GM12878 (cell line): ENCODE measurements around the gene ELANE. TPM values are rescaled to one million over a fixed set of nuclear protein-coding genes. Genes with fewer than 3 reads are reported as not detected.

ENCODE experiments used
- ATAC-seq: fragments of 200-7000 bp; cut with Tn5 transposase; 3 replicates; pipeline ENCODE4 v1.9.1; 2020; ENCODE audit warnings: mild to moderate bottlenecking, moderate library complexity
- BruUV-seq: library from RNA; stranded (reverse); fragments of 400-500 nt; replicated peaks from 2 replicates; lab custom pipeline; 2021; lab: Mats Ljungman, UMichigan
- CTCF ChIA-PET: fragments of 300-600 bp; sonication (Branson Sonifier 250); formaldehyde crosslinking; extraction: SDS; loops from one replicate; lab custom pipeline; 2021; ENCODE audit warnings: inconsistent platforms; lab: Yijun Ruan, JAX
- POLR2A ChIA-PET: fragments of 350-600 bp; formaldehyde crosslinking; extraction: SDS; loops from one replicate; lab custom pipeline; 2021; ENCODE audit warnings: inconsistent platforms; lab: Charles Lee
- RAD21 ChIA-PET: fragments of 300-600 bp; sonication (Branson Sonifier 250); formaldehyde crosslinking; loops from one replicate; lab custom pipeline; 2023; ENCODE audit warnings: antibody characterized with exemption; ENCODE audit not compliant: unreplicated experiment; lab: Charles Lee
- SMC1A ChIA-PET: fragments of 300-600 bp; sonication (Branson Sonifier 250); formaldehyde crosslinking; loops from one replicate; lab custom pipeline; 2023; ENCODE audit not compliant: unreplicated experiment, uncharacterized antibody; lab: Charles Lee
- DNase-seq: peaks from one replicate; pipeline ENCODE4 v3.0.0-alpha.2; 2011; ENCODE audit warnings: low read depth, low spot score
- FAIRE-seq: peaks from 3 replicates; lab custom pipeline; 2011; peaks lifted over from hg19 to GRCh38; lab: Jason Lieb, UNC
- H2AFZ ChIP-seq: 2 replicates; pipeline ENCODE4 v1.6.0; 2011; ENCODE audit warnings: low read depth, low read length, control low read depth; ENCODE audit not compliant: control insufficient read depth
- H3K27ac ChIP-seq: 2 replicates; pipeline ENCODE4 v1.5.1; 2011; ENCODE audit warnings: control low read depth; ENCODE audit not compliant: control insufficient read depth, insufficient read depth
- H3K27me3 ChIP-seq, 2 experiments: replicated peaks in 1 of 2; 2 replicates each; pipeline versions ENCODE4 v1.6.0 to v1.6.1; 2011; ENCODE audit warnings: low read length in 1 of 2; ENCODE audit not compliant: control insufficient read depth in 2 of 2, insufficient read depth in 2 of 2
- H3K36me3 ChIP-seq, 2 experiments: 2 replicates each; pipeline ENCODE4 v1.5.1; 2011; ENCODE audit warnings: low read length in 1 of 2; ENCODE audit not compliant: control insufficient read depth in 2 of 2, insufficient read depth in 2 of 2
- H3K4me1 ChIP-seq: 2 replicates; pipeline ENCODE4 v1.6.1; 2011; ENCODE audit warnings: mild to moderate bottlenecking, low read length, moderate library complexity, mixed read lengths; ENCODE audit not compliant: control insufficient read depth, insufficient read depth
- H3K4me2 ChIP-seq: 2 replicates; pipeline ENCODE4 v1.6.0; 2011; ENCODE audit warnings: control low read depth; ENCODE audit not compliant: control insufficient read depth, insufficient read depth
- H3K4me3 ChIP-seq: fragments of 200-600 bp; sonication (generic); 2 replicates; pipeline ENCODE4 v1.5.1; 2016
- H3K79me2 ChIP-seq: 2 replicates; pipeline ENCODE4 v1.6.0; 2011; ENCODE audit warnings: low read length; ENCODE audit not compliant: control insufficient read depth, insufficient read depth
- H3K9ac ChIP-seq: 2 replicates; pipeline ENCODE4 v1.8.0; 2011; ENCODE audit warnings: low read length, control low read depth, mixed read lengths; ENCODE audit not compliant: control insufficient read depth, insufficient read depth
- H3K9me3 ChIP-seq: replicated peaks from 3 replicates; pipeline ENCODE4 v1.5.1; 2011; ENCODE audit warnings: mild to moderate bottlenecking, low read length; ENCODE audit not compliant: control insufficient read depth, insufficient read depth
- H4K20me1 ChIP-seq: 2 replicates; pipeline ENCODE4 v1.6.0; 2011; ENCODE audit not compliant: control insufficient read depth, insufficient read depth
- BMI1 ChIP-seq: fragments of 450-650 bp; IDR thresholded peaks from 2 replicates; pipeline ENCODE4 v1.6.1; 2016; ENCODE audit warnings: mild to moderate bottlenecking, moderate library complexity, borderline replicate concordance
- BRCA1 ChIP-seq: IDR thresholded peaks from 2 replicates; pipeline ENCODE4 v1.6.1; 2011; ENCODE audit warnings: low read depth, low read length, improper control_type of control experiment
- CHD1 ChIP-seq: IDR thresholded peaks from 2 replicates; pipeline ENCODE4 v1.6.1; 2012; ENCODE audit warnings: low read depth, low read length, improper control_type of control experiment
- CHD2 ChIP-seq: IDR thresholded peaks from 2 replicates; pipeline ENCODE4 v1.6.1; 2011; ENCODE audit warnings: low read depth, low read length, improper control_type of control experiment, borderline replicate concordance
- CREM ChIP-seq: IDR thresholded peaks from 2 replicates; pipeline ENCODE4 v1.6.1; 2014; ENCODE audit warnings: antibody characterized with exemption, low read depth
- IKZF2 ChIP-seq, 2 experiments: fragments of 450-650 bp; IDR thresholded peaks; 2 replicates each; pipeline ENCODE4 v1.6.1; 2017; ENCODE audit warnings: mild to moderate bottlenecking in 2 of 2, moderate library complexity in 2 of 2
- NFXL1 ChIP-seq: fragments of 450-650 bp; IDR thresholded peaks from 2 replicates; pipeline ENCODE4 v1.6.1; 2017; ENCODE audit warnings: antibody characterized with exemption, mild to moderate bottlenecking, borderline replicate concordance
- POLR2A ChIP-seq: IDR thresholded peaks from 2 replicates; pipeline ENCODE4 v1.6.1; 2011; ENCODE audit warnings: low read depth, mild to moderate bottlenecking, low read length
- SMAD5 ChIP-seq: IDR thresholded peaks from 2 replicates; pipeline ENCODE4 v1.6.1; 2016; ENCODE audit warnings: antibody characterized with exemption, low read depth
- SMC3 ChIP-seq: IDR thresholded peaks from 2 replicates; pipeline ENCODE4 v1.6.1; 2011; ENCODE audit warnings: low read length, improper control_type of control experiment, borderline replicate concordance
- SP1 ChIP-seq: IDR thresholded peaks from one replicate; pipeline ENCODE4 v1.6.1; 2011; ENCODE audit warnings: low read depth, low read length
- SRF ChIP-seq, 2 experiments: IDR thresholded peaks; 2 replicates each; pipeline ENCODE4 v1.6.1; 2011; ENCODE audit warnings: low read depth in 2 of 2, low read length in 2 of 2, mild to moderate bottlenecking in 1 of 2, moderate library complexity in 1 of 2
- STAT3 ChIP-seq: IDR thresholded peaks from 2 replicates; pipeline ENCODE4 v1.6.1; 2011; ENCODE audit warnings: low read depth, low read length, improper control_type of control experiment
- TBL1XR1 ChIP-seq: IDR thresholded peaks from 2 replicates; pipeline ENCODE4 v1.6.1; 2012; ENCODE audit warnings: low read depth, low read length, improper control_type of control experiment
- YBX1 ChIP-seq: fragments of 450-650 bp; IDR thresholded peaks from 2 replicates; pipeline ENCODE4 v1.6.1; 2016; ENCODE audit warnings: antibody characterized with exemption
- WGBS: methylation state at CpG from one replicate; pipeline ENCODE4 v1.1.6; 2016; ENCODE audit warnings: low lambda C conversion rate; ENCODE audit not compliant: insufficient replicate concordance, insufficient coverage; ENCODE audit errors: missing lambda C conversion rate; 5-methylcytosine and 5-hydroxymethylcytosine counted together
- in situ Hi-C: fragments of 300-500 bp; cut with MboI; formaldehyde crosslinking; loops from 9 replicates; pipeline ENCODE4 v1.14.3; 2018; ENCODE audit warnings: mixed read lengths
- intact Hi-C: fragments of 100-400 bp; cut with micrococcal nuclease; formaldehyde crosslinking; loops from one replicate; pipeline ENCODE4 v1.14.2; 2022; ENCODE audit not compliant: unreplicated experiment
- polyA plus RNA-seq, 11 experiments: library from polyadenylated mRNA; depleted of rRNA in 4 of 11; unstranded in 6 of 11; stranded (reverse) in 5 of 11; fragments of >200 nt; fragmentation: Nextera tagmentation in 4 of 11; fragmentation: Illumina TruSeq in 1 of 11; extraction: Ambion mirVana in 4 of 11; extraction: Trizol in 1 of 11; gene quantifications; 1 replicate in 1 of 11; 2 replicates in 10 of 11; pipeline versions ENCODE4 v1.2.1 to v1.2.3, GENCODE V29; 2011 to 2016; ENCODE audit warnings: inconsistent platforms in 2 of 11, missing spikeins in 2 of 11, low read depth in 1 of 11
- total RNA-seq, 4 experiments: library from RNA; depleted of rRNA in 3 of 4; stranded (reverse); fragments of >200 nt in 3 of 4; fragmentation: Illumina TruSeq in 1 of 4; extraction: Trizol in 1 of 4; gene quantifications; 2 replicates each; pipeline versions ENCODE4 v1.2.1 to v1.2.3, GENCODE V29; 2013 to 2021
- TF ChIP-seq, protein P1 (sequence below): IDR thresholded peaks from 2 replicates; pipeline ENCODE4 v1.6.1; 2011; ENCODE audit warnings: borderline replicate concordance, low read depth, mild to moderate bottlenecking, moderate library complexity, mixed read lengths, low read length; ENCODE audit not compliant: insufficient read depth; ENCODE audit errors: extremely low read length
- TF ChIP-seq, protein P2 (sequence below): fragments of 450-650 bp; formaldehyde crosslinking; IDR thresholded peaks from 2 replicates; pipeline ENCODE4 v1.4.0; 2020; ENCODE audit warnings: mild to moderate bottlenecking, moderate library complexity

Gene ELANE
- total and polyA plus RNA-seq, 10 of the 15 experiments (the other 5 are each of a cell fraction or from before 2014, with no cell fraction given): not detected

DNA sequence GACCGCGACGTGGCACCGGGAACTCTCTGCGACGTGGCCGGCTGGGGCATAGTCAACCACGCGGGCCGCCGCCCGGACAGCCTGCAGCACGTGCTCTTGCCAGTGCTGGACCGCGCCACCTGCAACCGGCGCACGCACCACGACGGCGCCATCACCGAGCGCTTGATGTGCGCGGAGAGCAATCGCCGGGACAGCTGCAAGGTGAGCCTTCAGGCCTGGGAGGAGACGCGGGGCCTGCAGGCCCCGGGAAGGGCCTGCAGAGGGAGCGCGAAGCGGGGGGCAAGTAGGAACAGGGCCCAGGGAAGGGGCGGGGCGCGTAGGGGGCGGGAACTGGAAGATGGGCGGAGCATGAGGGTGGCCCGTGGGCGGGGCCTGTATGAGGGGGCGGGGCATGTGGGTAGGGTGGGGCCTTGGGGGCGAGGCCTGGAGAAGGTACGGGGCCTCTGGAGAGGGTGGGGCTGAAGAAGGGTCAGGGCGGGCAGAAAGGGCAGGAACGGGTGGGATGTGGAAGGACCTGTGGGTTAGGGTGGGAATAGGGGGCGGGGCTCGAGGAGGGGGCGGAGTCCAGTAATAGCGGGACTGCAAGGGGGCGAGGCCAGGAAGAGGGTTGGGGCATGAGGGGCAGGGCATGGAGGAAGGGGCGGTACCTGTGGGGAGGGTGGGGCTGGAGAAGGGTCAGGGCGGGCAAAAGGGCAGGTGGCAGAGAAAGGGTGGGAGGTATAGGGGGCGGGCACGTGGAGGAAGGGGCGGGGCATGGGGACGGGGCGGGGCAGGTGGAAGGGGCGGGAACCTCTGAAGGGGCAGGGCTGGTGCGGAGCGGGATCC is 9.9 kb downstream of the ELANE start (continued):
- no peak for TF ChIP-seq CHD2
- TF ChIP-seq BRCA1: no peak
- TF ChIP-seq SMC3: peak; percentile 19; the same call in 1 of the 2 replicates
- no peak for TF ChIP-seq BMI1
- TF ChIP-seq, all 136 proteins: peak for 6

DNA sequence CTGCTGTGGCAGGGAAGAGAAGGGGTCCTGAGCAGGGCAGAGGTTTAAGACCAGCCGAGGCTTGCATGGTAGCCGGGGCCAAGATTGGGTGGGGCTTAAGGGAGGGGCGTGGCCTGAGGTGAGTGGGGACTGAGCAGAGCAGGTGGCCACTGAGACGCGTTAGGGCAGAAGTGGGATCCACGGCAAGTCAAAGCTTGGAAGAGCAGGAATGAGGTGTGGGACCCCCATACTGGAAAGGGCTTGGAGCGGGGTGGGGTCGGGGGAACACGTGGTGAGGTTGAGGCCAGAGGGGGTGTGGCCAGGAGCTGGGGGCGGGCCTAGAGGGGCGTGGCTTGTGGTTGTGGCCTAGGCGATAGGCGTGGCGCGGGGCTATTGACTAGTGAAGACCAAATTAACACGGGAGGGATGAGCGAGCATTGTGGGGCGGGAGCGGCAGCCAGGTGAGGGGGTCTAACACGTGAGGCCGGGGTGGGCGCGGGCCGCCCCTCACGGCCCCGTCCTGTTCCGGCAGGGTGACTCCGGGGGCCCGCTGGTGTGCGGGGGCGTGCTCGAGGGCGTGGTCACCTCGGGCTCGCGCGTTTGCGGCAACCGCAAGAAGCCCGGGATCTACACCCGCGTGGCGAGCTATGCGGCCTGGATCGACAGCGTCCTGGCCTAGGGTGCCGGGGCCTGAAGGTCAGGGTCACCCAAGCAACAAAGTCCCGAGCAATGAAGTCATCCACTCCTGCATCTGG is 10.6 kb downstream of the ELANE start:
- RAD21 ChIA-PET: interaction anchor here (1.1 to 4.5 kb wide), 9 partner anchors 14 to 121 kb away, joined by 3 to 46 read pairs (median 10); partner anchors contain the start of genes MED16, RNU6-9 and WDR18
- DNase-seq (peak; percentile 12), FAIRE-seq (peak; percentile 68), ATAC-seq (peak; percentile 81)
- Histone ChIP-seq H3K9ac (no peak overlapping the region), H3K79me2 (no peaks in the 10 kb centered on the region), H3K27ac (no peak overlapping the region), H3K4me2 (peak overlapping the region; percentile 66), H3K9me3 (no peaks in the 10 kb centered on the region), H3K4me1 (peaks cover 10% of the 10 kb centered on the region), H2AFZ (peak overlapping the region; percentile 63), H3K27me3 (no peaks in the 10 kb centered on the region; a peak in 1 of 4 replicates), H3K4me3 (peak overlapping the region; percentile 16; the same call in 1 of the 2 replicates), H3K36me3 (no peaks in the 10 kb centered on the region), H4K20me1 (no peaks in the 10 kb centered on the region)
- under 1% methylated on average over 29 of the region's 48 CpGs for WGBS
- intact Hi-C loops: loop anchor here (2.0 to 5.0 kb wide), 3 partner anchors 92 to 135 kb away; partner anchors contain the start of gene WDR18
- in situ Hi-C loops: no loop called here
- no TSS peak for BruUV-seq
- CTCF ChIA-PET: interaction anchor here (1.2 to 2.8 kb wide), 13 partner anchors 12 to 125 kb away, joined by 3 to 50 read pairs (median 18); partner anchors contain the start of genes KISS1R, MED16, RNU6-9 and WDR18
- POLR2A ChIA-PET: interaction anchor here (0.5 to 1.6 kb wide), 6 partner anchors 32 to 114 kb away, joined by 3 to 5 read pairs (median 4); no protein-coding TSS in a partner anchor
- SMC1A ChIA-PET: interaction anchor here (1.8 to 3.1 kb wide), 7 partner anchors 30 to 121 kb away, joined by 5 to 18 read pairs (median 12); partner anchors contain the start of genes KISS1R, MED16, RNU6-9 and WDR18
- TF ChIP-seq, protein P1, sequence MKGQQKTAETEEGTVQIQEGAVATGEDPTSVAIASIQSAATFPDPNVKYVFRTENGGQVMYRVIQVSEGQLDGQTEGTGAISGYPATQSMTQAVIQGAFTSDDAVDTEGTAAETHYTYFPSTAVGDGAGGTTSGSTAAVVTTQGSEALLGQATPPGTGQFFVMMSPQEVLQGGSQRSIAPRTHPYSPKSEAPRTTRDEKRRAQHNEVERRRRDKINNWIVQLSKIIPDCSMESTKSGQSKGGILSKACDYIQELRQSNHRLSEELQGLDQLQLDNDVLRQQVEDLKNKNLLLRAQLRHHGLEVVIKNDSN: peak; percentile 6
- TF ChIP-seq YBX1: no peak
- TF ChIP-seq CREM: no peak
- no peak; the same call in 1 of the 2 replicates for TF ChIP-seq POLR2A
- TF ChIP-seq SP1: no peak
- no peak for TF ChIP-seq TBL1XR1
- TF ChIP-seq SMAD5: no peak
- no peak for TF ChIP-seq STAT3
- TF ChIP-seq CHD1: no peak
- TF ChIP-seq NFXL1: no peak
- TF ChIP-seq, protein P2, sequence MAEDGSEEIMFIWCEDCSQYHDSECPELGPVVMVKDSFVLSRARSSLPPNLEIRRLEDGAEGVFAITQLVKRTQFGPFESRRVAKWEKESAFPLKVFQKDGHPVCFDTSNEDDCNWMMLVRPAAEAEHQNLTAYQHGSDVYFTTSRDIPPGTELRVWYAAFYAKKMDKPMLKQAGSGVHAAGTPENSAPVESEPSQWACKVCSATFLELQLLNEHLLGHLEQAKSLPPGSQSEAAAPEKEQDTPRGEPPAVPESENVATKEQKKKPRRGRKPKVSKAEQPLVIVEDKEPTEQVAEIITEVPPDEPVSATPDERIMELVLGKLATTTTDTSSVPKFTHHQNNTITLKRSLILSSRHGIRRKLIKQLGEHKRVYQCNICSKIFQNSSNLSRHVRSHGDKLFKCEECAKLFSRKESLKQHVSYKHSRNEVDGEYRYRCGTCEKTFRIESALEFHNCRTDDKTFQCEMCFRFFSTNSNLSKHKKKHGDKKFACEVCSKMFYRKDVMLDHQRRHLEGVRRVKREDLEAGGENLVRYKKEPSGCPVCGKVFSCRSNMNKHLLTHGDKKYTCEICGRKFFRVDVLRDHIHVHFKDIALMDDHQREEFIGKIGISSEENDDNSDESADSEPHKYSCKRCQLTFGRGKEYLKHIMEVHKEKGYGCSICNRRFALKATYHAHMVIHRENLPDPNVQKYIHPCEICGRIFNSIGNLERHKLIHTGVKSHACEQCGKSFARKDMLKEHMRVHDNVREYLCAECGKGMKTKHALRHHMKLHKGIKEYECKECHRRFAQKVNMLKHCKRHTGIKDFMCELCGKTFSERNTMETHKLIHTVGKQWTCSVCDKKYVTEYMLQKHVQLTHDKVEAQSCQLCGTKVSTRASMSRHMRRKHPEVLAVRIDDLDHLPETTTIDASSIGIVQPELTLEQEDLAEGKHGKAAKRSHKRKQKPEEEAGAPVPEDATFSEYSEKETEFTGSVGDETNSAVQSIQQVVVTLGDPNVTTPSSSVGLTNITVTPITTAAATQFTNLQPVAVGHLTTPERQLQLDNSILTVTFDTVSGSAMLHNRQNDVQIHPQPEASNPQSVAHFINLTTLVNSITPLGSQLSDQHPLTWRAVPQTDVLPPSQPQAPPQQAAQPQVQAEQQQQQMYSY: no peak
- TF ChIP-seq IKZF2 (IDR thresholded peaks at IDR 0.05): no peak
- no peak for TF ChIP-seq SRF (IDR thresholded peaks at IDR 0.05; ENCODE audit: low read depth in 2 of 2, low read length in 2 of 2)
